PC-3 (cell line): Measurements from ENCODE around the gene TXNRD1.

Experiments used
- EZH2 ChIP-seq: fragments of 300-600 bp; sonication (generic); IDR thresholded peaks from one replicate; pipeline ENCODE4 v1.6.1; 2017; ENCODE audit warnings: antibody characterized with exemption, mild to moderate bottlenecking, low read length; ENCODE audit not compliant: unreplicated experiment
- TF ChIP-seq, protein P1 (sequence below): fragments of 300-600 bp; sonication (generic); conservative IDR thresholded peaks from 2 replicates; pipeline ENCODE4 v1.5.1; 2017; ENCODE audit warnings: antibody characterized with exemption, low read depth, mild to moderate bottlenecking, low read length

DNA sequence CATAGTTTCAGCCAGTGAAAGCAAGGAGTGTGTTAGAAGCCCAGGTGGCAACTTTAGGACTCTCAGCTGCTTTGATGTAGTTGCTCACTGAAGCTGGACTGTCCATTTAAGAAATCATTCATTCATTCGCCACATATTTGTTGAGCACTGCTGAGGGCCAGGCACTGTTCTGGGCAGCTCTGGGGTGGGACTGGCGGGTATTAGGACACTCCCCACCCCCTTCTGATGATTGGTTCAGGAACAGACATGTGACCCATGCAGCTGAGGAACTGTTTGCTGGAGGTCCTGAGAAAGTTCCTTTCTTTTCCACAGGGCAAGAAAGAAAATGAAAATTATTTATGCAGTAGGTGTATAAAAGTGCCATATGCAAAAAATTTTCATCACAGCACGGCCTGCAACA lies 170.9 kb downstream of the TXNRD1 start:
- TF ChIP-seq EZH2 = no peak
- TF ChIP-seq, protein P1, sequence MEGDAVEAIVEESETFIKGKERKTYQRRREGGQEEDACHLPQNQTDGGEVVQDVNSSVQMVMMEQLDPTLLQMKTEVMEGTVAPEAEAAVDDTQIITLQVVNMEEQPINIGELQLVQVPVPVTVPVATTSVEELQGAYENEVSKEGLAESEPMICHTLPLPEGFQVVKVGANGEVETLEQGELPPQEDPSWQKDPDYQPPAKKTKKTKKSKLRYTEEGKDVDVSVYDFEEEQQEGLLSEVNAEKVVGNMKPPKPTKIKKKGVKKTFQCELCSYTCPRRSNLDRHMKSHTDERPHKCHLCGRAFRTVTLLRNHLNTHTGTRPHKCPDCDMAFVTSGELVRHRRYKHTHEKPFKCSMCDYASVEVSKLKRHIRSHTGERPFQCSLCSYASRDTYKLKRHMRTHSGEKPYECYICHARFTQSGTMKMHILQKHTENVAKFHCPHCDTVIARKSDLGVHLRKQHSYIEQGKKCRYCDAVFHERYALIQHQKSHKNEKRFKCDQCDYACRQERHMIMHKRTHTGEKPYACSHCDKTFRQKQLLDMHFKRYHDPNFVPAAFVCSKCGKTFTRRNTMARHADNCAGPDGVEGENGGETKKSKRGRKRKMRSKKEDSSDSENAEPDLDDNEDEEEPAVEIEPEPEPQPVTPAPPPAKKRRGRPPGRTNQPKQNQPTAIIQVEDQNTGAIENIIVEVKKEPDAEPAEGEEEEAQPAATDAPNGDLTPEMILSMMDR = no peak
